Stimulated activated naive CD8-positive, alpha-beta T cell treated with anti-CD3 and anti-CD28 coated beads, Interleukin-15, Interleukin-2, amounts not matched to agents 100 U/mL and 50 U/mL, for 24 hours (primary cell): ENCODE measurements around the gene KRTAP10-6.
A peak's percentile ranks its signal among the peaks of the same experiment; 100 is the strongest.
"Not testable (repeated sequence)": the region's sequence is repeated elsewhere in the genome, so short reads cannot be mapped to it uniquely, and the experiment has no call there.

ENCODE experiments used
- ATAC-seq: fragments of 150-1000 bp; cut with Tn5 transposase; one replicate; pipeline ENCODE4 v1.10.0; 2021
- DNase-seq: peaks from one replicate; pipeline ENCODE4 v3.0.0; 2021

KRTAP10-6 gene

GRCh38 chr21:44557491-44558328 is 34.6 kb downstream of the KRTAP10-6 start:
- no peak for DNase-seq
- ATAC-seq = no peak

GRCh38 chr21:44556879-44557278 is 35.4 kb downstream of the KRTAP10-6 start:
- DNase-seq (no peak), ATAC-seq (no peak)

DNA sequence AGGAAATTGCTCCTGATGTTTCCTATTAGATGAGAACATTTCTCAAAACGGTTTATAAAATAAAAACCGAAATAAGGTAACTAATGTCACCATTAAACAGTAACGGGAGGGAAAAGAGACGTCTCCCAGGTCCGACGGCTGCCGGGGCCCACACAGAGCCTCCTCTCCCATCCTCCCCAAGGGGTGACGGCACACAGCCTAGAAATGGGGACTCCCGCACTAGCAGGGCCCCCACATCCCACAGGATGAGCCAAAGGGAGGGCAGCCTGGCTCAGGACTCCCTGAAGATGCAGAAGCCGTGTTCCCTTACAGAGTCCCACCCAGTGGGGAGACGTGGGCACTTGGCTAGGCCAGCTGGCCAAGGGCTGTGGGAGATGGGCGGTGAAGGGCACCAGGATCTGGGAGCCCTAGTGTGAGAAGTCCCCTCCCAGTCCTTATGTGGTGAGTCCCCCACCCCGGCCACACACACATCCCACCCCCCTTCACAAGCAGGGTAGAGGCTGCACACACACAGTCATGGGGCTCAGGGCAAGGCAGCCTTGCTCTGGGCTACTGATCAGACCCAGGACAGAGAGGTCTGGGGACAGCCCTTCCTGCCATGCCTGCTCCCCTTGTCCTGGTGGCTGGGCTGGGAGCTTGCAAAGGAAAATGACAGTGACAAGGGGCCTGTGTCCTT is 37.0 kb downstream of the KRTAP10-6 start:
- no peak for DNase-seq
- ATAC-seq = no peak

DNA sequence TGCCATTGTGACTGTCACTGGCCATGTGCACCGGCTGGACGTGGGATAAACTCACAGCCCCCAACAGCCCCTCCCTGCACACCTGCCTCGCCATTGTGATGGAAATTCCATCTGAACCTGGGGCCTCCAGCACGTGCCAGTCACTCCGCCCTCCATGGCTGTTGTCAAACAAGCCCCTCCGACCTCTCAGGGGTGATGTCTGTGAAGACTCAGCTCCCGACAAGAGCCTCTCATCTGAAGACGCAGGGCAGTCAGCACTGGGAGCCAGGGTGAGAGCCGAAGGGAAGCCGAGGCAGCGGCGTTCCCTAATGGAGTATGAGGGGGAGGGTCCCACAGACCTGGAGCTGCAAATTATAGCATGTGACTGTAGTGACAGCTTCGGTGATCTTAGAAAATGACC is 39.6 kb downstream of the KRTAP10-6 start:
- DNase-seq (no peak), ATAC-seq (no peak)

DNA sequence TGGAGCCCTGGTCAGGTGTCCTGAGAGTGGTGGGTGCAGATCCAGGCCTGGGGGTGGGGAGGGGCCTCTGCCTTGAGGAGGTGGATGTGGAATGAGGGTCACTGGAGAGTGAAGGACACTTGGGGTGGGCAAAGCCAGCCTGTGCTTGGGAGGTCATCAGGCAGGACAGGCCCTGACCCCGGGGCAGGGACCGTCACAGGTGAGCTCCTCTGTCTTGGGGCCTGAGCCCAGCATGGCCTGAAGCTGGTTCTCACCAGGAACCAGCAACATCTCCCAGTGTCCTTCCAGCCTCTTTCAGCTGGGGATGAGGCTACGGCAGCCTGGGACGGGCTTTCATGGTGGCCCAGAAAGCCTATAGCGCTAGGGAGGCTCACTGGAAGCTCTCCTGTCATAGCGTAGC is 40.2 kb downstream of the KRTAP10-6 start:
- no peak for DNase-seq
- no peak for ATAC-seq

DNA sequence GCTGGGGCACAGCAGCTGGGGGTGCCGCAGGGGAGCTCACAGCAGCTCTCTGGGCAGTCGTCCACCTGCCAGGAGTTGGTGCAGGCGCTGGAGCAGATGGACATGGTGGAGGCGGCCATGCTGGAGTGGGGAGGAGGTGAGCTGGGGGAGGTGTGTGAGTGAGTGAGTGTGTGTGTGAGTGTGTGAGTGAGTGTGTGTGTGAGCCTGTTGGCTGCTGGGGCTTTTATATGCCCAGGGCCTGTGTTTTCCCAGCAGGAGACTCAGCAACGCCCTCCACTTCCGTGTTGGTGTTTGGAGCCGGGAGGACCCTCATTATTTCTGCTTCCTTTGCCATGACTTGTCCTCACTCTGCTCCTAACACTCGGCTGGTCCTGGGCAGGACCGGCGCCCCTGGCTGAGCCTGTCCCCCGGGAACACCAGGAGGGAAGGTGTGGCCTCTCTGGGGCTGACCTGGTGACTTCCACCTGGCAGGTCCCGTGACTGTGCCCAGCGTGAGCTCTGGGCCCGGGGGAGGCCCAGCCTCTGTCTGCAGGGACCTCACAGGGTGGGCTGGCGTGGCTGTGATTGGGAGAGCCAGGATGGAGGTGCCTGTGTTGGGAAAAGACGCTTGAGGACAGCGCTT is 40.9 kb downstream of the KRTAP10-6 start, which contains the start of gene KRTAP10-2:
TSS of gene KRTAP10-2 (minus strand) at position 166 of the 622 bp plus-strand sequence. CDS start at position 119, 47 bp downstream.
- DNase-seq = no peak

DNA sequence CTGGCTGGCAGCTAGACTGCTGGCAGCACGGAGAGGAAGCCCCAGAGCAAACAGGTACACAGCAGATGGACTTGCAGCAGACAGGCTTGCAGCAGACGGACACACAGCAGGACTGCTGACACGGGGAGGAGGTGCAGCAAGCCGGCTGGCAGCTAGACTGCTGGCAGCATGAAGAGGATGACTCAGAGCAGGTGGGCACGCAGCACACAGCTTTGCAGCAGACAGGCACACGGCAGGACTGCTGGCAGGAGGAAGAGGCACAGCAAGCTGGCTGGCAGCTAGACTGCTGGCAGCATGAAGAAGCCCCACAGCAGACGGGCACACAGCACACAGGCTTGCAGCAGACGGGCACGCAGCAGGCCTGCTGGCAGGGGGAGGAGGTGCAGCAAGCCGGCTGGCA is 41.5 kb downstream of the KRTAP10-6 start:
- no peak for ATAC-seq
- DNase-seq = no peak

More for the DNA sequence above, 40.9 kb downstream of the KRTAP10-6 start, which contains the start of gene KRTAP10-2:
- ATAC-seq = no peak

DNA sequence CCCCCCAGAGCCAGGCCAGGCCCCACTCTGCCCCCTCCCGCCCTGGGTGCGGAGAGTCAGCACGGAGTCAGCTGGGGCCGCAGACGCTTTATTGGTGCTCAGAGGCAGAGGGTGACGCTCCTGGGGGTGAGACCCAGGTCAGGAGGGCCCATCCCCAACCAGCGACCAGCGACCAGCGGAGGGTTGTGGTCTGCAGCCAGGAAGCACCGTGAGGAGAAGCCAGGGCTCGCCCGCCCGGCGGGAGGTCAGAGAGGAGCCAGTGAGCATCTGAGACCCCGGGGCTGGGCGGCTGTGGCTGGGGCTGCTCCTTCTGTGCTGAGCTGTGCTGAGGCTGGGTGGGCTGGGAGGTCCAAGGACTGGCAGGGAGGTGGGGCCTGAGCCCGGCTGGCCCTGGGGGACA is 42.0 kb downstream of the KRTAP10-6 start:
- peak; percentile 33 for ATAC-seq
- DNase-seq = not testable (repeated sequence)

DNA sequence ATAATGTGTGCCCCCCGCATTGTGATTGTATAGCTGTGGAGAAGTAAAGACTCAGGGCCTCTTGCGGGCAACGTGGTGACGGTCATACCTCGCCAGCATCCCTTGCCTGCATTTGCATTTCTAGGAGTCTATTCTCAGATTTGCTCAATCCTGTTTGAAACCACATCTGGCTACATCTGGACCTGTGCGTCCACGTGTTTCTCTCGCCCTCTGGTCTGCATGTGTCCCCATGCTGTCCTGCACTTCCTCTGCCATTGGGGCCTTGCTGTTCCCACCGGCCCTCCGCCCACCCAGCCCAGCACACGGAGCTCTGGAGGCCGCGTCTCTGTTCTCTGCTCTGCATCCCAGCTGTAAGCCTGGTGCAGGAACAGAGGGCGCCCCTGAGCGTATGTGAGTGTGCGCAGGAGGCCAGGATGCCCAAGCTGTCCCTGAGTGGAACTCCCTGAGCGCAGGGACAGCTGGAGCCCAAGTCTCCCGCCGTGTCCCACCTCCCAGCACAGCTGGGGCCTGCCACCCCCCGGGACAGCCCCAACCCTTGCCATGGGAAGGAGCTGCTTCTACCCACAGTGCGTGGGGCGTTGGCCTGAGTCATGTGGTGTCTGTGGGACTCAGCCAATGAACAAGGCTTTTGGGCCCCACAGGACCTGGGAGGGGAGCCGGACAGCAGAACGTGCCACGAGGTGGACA is 42.6 kb downstream of the KRTAP10-6 start:
- ATAC-seq (no peak), DNase-seq (no peak)

- DNase-seq = no peak
- ATAC-seq = no peak
Measured at GRCh38 chr21:44548922-44549321, 43.4 kb downstream of the KRTAP10-6 start.

GRCh38 chr21:44548381-44548780 is 43.9 kb downstream of the KRTAP10-6 start:
- DNase-seq = no peak
- ATAC-seq = no peak

DNA sequence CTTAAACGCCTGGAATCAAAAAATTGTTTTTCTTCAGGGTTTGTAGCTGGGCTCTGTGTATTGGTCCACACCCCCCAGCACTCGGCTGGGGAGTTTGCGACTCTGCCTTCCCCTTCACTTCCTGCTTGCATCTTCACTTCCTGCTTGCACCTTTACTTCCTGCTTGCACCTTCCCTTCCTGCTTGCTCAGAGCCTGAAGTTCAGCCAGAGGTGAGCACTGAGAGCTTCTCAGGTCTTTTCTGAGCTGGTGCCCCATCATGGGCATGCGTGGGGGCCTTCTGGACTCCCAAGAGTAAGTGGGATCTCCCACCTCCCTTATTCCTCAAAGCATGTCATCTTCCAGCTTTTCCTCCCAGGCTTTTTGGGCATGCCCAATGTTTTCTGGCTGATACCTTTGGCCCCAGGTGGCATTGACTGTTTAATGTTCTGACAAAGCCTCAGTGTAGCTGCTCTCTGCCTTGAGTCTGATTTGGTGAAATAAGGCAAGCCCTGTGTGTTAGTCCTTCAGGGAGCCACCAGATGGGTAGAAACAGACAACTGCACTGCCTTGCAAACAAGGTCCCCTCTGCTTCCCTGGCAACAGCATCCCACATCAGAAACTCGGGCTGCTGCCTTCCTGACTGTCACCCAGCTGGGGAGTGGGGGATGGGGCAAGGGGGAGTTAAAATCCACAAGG is 44.5 kb downstream of the KRTAP10-6 start:
- ATAC-seq (peak; percentile 50), DNase-seq (peak; percentile 12)

- DNase-seq = no peak
- no peak for ATAC-seq
Measured at GRCh38 chr21:44544566-44544965, 47.7 kb downstream of the KRTAP10-6 start.

GRCh38 chr21:44542716-44543115 is 49.6 kb downstream of the KRTAP10-6 start:
- DNase-seq (no peak), ATAC-seq (no peak)
